Subcutaneous adipose tissue (tissue), 4 donors: Measurements from ENCODE around the gene FSTL4. TPM values are rescaled to one million over a fixed set of nuclear protein-coding genes. Genes with fewer than 3 reads are reported as not detected.

Experiments
- total RNA-seq, 4 donors: library from RNA; depleted of rRNA; stranded (reverse); fragments of >200 nt; gene quantifications; one replicate each; pipeline ENCODE4 v1.1.0, GENCODE V29; 2016
- TF ChIP-seq, protein P1 (sequence below): fragments of 450-650 bp; IDR thresholded peaks from one replicate; pipeline ENCODE4 v1.5.1; 2016; ENCODE audit warnings: low read depth, mild to moderate bottlenecking, control low read depth, antibody characterized with exemption, moderate library complexity

FSTL4 gene
- total RNA-seq, 4 donors from 2014 or later, result not detected

DNA sequence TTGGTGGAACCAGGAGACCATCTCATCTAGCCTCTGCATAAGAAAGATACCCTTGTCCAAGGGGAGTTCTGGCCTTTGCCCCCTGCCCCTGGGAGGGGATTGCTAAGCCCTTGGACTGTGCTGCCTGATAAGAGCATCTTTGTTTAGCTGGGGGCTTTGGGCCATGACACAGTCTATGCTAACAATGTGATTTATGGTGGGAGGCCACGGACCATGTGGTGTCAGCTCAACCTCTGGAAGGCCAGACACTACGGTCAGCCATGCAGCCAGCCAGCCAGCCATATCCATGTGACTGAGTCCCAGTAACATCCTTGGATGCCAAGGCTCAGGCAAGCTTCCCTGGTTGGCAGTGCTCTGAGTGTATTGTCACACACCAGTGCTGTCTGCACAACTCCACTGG is 244.4 kb downstream of the FSTL4 start:
- TF ChIP-seq, protein P1, sequence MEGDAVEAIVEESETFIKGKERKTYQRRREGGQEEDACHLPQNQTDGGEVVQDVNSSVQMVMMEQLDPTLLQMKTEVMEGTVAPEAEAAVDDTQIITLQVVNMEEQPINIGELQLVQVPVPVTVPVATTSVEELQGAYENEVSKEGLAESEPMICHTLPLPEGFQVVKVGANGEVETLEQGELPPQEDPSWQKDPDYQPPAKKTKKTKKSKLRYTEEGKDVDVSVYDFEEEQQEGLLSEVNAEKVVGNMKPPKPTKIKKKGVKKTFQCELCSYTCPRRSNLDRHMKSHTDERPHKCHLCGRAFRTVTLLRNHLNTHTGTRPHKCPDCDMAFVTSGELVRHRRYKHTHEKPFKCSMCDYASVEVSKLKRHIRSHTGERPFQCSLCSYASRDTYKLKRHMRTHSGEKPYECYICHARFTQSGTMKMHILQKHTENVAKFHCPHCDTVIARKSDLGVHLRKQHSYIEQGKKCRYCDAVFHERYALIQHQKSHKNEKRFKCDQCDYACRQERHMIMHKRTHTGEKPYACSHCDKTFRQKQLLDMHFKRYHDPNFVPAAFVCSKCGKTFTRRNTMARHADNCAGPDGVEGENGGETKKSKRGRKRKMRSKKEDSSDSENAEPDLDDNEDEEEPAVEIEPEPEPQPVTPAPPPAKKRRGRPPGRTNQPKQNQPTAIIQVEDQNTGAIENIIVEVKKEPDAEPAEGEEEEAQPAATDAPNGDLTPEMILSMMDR, result no peak

DNA sequence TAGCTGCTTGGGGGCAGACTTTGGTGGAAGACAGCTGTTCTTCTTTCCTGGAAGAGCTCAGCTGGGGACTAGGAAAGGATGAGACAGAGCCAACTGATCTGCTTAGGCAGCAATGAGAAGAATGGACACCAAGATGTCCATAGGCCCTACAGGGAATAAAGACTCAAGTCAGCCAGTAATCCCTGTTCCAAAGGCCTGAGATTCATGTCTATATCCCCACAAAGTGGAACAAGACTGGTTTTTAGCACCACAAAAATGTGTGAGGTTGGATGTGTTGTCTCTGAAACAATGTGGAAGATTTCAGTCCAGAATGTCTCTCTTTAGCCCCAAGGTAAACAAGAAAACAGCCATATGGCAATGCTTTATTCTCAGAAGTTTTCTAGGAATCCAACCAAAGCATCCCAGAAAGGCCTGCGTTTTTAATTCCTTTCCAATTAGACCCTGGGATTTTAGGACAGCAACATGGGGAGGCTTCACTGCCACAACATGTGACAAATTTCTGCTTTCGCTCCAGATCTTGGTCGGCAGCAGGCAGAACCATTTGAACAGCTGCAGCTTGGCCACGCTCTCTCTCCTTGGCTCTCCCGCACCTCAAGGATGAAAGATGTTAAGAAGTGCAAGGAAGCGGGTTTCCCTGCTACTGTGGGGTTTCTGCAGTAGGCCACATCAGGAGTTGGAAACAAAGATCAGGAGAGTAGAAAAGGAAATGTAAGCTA is 245.1 kb downstream of the FSTL4 start:
- TF ChIP-seq, protein P1, result no peak

DNA sequence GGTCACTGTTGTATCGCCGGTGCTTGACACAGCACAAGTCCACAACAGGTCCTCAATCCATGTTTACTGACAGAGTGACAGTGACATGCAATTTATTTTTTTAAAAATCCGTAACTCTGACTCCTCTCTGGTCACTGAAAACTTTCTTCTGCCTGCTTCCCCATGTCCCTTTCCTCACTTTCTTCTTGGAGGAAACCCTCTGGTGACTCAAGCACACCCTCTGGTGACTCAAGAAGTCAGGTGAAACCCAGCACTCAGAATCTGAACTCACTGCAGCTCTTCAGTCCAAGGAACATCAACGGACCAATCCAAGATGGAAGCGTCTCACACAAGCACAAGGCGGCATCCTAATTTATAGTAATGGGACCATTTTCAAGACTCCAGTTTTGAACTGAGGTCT is 245.9 kb downstream of the FSTL4 start:
- TF ChIP-seq, protein P1, result no peak

DNA sequence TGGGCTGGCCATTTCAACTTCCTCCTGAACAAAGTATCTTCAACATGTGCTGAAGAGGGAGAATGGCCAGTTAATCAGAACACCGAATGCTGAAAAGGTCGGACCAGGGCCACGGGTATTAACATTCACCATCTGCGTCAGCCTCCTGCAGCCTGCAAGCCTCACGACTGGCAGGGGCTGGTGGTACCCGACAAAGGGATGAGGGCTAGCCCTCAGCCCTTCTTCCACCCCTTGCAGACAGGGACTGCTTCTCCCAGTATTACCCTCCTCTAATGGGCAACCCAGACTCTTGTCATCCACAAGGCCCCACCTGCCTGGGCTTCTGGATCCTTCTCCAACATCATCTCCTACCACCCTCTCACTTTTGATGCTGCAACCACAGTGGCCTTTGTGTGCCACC is 246.6 kb downstream of the FSTL4 start:
- TF ChIP-seq, protein P1, result no peak

DNA sequence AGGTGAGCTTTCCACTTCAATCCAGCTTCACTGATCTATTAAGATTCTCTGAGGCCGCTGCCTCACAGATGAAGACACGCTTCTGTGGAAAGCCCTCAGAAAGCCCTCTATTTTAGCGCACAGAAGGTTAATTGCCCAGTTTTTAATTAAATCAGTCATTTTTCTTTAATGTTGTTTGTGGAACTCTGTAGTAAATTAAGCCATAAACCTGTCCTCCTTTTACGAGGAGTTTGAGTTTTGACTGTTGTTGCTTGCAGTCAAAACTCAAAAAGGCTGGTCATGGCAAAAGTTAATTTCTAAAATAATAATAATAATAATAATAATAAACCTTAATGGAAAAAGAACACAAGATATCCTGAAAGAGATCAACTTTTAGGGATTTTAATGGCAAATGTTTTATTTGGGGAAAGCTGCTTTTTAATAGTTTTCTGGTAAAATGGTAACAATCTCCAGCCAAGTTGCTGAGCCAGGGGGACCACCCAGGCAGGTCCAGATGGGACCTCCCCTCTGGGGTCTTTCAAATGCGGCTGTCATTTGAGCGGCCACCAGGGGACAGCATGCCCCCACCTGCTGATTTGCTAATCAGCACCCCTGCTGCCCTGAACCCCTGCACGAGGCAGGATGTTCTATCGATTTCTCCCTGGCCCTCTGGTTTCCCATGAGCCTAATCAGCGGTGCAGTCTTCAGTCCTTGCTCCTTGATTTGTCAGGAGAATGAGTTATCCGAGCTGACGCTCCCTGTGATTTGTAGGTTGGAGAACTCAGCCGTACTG is 247.2 kb downstream of the FSTL4 start:
- TF ChIP-seq, protein P1, result no peak

DNA sequence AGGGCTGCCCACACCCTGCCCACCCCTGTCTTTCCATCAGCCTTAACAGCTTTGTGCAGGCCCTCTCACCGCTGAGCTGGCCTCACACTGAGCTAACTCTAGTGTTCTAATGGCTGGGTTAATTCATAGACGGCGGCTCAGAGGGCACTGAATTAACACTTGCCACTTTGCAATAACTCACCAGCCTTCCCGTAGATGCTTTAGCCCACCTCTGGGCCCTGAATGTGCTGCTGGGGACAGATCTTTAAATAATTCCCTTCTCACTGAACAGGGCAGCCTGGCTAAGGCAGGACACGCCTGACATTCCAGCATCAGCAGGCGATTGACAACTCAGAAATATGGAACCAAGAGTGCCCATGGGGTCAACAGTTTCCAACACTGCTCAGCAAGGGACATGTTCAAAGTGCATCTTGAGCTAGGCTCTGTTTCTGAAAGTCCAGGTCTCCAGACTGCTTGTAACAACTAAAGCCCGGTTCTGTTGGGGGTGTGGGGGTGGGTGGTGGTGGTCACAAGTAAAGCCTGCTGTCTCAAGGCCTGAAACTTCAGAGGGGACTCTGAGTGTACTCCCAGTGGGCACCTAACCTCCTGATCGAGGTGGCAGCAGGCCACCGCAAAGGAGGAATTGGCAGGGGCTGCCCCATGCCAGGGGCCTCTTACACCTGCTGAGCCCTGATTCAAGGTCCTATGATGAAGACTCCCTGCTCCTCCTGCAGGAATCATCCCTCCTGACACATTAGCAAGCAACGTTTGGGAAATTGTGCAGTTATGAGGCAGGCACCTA is 248.3 kb downstream of the FSTL4 start:
- TF ChIP-seq, protein P1, result no peak

DNA sequence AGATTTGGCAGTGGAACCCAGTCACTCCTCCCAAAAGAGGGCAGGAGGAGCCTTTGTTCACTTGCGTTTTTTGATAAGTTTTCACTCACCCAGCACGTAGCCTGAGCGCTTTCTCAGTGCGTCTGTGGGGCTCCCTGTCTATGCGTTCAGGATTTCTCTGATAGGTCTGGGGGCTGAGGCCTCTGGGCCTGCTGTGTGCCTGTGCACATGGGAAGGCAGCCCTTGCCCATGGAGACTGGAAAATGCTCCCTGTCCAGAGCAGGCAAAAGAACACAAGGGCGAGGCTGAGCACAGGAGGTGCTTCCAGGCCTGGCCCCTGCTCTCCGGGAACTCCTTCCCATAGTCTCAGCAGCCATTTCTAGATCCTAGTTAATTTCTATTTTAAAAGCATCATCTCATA is 249.9 kb downstream of the FSTL4 start:
- TF ChIP-seq, protein P1, result no peak
